Uterus (tissue), 4 donors: ENCODE results near the gene RFX7. TPM values are rescaled to one million over a fixed set of nuclear protein-coding genes. Genes with fewer than 3 reads are reported as not detected.

Experiments used
- DNase-seq, 2 donors: peaks; one replicate each; pipeline ENCODE4 v3.0.0-alpha.2; 2019 to 2020
- H3K27ac ChIP-seq, 2 donors: fragments of 200-600 bp; sonication (generic); 1 replicate in 1 of 2; 2 replicates in 1 of 2; pipeline ENCODE4 v1.5.1; 2016 to 2018
- H3K27me3 ChIP-seq, 2 donors: fragments of 200-600 bp; sonication (generic); one replicate each; pipeline ENCODE4 v1.5.1; 2018 to 2019; ENCODE audit warnings: control low read depth in 1 of 2
- H3K36me3 ChIP-seq, 2 donors: fragments of 200-600 bp; sonication (generic); one replicate each; pipeline ENCODE4 v1.5.1; 2019; ENCODE audit warnings: control low read depth in 1 of 2
- H3K4me1 ChIP-seq, 2 donors: fragments of 200-600 bp; sonication (generic); one replicate each; pipeline ENCODE4 v1.5.1; 2018 to 2019; ENCODE audit warnings: control low read depth in 1 of 2
- H3K4me3 ChIP-seq, 2 donors: fragments of 200-600 bp; sonication (generic); 1 replicate in 1 of 2; 2 replicates in 1 of 2; pipeline ENCODE4 v1.5.1; 2018 to 2019; ENCODE audit warnings: mild to moderate bottlenecking in 1 of 2
- H3K9me3 ChIP-seq, 2 donors: fragments of 200-600 bp; sonication (generic); one replicate each; pipeline ENCODE4 v1.5.1; 2019; ENCODE audit warnings: control low read depth in 1 of 2
- POLR2A ChIP-seq, 2 donors: fragments of 450-650 bp; IDR thresholded peaks; one replicate each; pipeline ENCODE4 v1.6.1; 2016; ENCODE audit warnings: antibody characterized with exemption in 2 of 2, mild to moderate bottlenecking in 1 of 2, moderate library complexity in 1 of 2
- intact Hi-C: fragments of 100-400 bp; cut with DNase I; formaldehyde crosslinking; loops from one replicate; pipeline ENCODE4 v1.15.1; 2023; ENCODE audit warnings: low total_unique reads
- total RNA-seq, 4 donors: library from RNA; depleted of rRNA in 3 of 4; stranded (reverse); fragments of >200 nt in 3 of 4; gene quantifications; one replicate each; pipeline versions ENCODE4 v1.1.0 to v1.2.4, GENCODE V29; 2014 to 2023
- TF ChIP-seq, protein P1 (sequence below), 4 experiments: fragments of 200-600 bp in 2 of 4; fragments of 450-650 bp in 2 of 4; sonication (generic) in 2 of 4; IDR thresholded peaks; one replicate each; pipeline ENCODE4 v1.5.1; 2016 to 2019; ENCODE audit warnings: antibody characterized with exemption in 4 of 4, mild to moderate bottlenecking in 2 of 4, moderate library complexity in 1 of 4
- donor health status: DM: yes; HTN: yes; CAD: no.

Gene RFX7
- total RNA-seq, 4 donors from 2014 or later: 3.1 to 22.9 (median 11.9) TPM

DNA sequence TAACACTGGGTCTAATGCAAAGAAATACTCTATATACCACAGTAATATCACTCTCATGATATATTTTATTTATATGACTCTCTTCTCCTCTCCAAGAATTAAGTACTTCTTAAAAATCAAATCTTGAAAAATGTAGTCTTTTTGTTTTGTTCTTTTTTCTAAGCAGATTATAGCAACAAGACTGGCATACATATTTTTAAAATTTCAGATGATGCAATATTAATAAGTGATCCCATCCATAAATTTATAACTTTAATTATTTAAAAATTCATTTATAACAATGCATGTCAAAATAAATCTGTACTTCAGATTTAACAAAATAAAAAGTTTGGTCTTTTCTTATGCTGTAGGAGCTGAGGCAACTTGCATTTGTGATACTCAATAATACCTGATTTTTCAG is 155.3 kb downstream of the RFX7 start:
- Histone ChIP-seq H3K4me3 (no peak overlapping the region), H3K9me3 (no peaks in the 10 kb centered on the region), H3K36me3 (peaks cover 0 to 2% of the 10 kb centered on the region in 2 donors), H3K27me3 (no peaks in the 10 kb centered on the region), H3K4me1 (no peaks in the 10 kb centered on the region), H3K27ac (no peak overlapping the region)
- DNase-seq: no peak
- intact Hi-C loops: no loop called here
- TF ChIP-seq, protein P1, sequence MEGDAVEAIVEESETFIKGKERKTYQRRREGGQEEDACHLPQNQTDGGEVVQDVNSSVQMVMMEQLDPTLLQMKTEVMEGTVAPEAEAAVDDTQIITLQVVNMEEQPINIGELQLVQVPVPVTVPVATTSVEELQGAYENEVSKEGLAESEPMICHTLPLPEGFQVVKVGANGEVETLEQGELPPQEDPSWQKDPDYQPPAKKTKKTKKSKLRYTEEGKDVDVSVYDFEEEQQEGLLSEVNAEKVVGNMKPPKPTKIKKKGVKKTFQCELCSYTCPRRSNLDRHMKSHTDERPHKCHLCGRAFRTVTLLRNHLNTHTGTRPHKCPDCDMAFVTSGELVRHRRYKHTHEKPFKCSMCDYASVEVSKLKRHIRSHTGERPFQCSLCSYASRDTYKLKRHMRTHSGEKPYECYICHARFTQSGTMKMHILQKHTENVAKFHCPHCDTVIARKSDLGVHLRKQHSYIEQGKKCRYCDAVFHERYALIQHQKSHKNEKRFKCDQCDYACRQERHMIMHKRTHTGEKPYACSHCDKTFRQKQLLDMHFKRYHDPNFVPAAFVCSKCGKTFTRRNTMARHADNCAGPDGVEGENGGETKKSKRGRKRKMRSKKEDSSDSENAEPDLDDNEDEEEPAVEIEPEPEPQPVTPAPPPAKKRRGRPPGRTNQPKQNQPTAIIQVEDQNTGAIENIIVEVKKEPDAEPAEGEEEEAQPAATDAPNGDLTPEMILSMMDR (IDR thresholded peaks at IDR 0.05): no peak
- no peak for TF ChIP-seq POLR2A (IDR thresholded peaks at IDR 0.05)

DNA sequence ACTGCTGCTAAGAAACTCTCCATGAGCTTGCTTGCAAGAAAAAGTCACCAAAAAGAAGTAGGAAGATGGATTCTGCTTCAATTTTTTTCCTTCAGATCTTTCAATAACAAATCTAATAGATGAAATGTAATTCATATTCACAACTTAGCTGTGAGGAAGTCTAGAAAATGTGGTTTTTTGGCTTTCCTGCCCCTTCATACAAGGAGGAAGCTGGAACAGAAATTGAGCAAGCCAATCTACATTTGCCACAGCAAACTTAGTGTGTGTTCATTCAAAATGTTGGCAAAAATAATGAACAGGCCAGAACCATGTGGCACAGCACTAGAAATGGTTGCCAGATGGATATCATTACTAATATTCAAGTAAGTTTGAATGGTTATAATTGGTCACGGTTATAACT is 157.1 kb downstream of the RFX7 start:
- intact Hi-C loops: no loop called here
- DNase-seq: no peak
- Histone ChIP-seq H3K27me3 (no peaks in the 10 kb centered on the region), H3K4me1 (no peaks in the 10 kb centered on the region), H3K4me3 (no peak overlapping the region), H3K27ac (no peak overlapping the region), H3K36me3 (peaks cover 0 to 2% of the 10 kb centered on the region in 2 donors), H3K9me3 (no peaks in the 10 kb centered on the region)
- TF ChIP-seq, protein P1 (IDR thresholded peaks at IDR 0.05): no peak
- TF ChIP-seq POLR2A (IDR thresholded peaks at IDR 0.05): no peak

- Histone ChIP-seq H3K27me3 (no peaks in the 10 kb centered on the region), H3K27ac (no peak overlapping the region), H3K36me3 (no peaks in the 10 kb centered on the region), H3K4me3 (no peak overlapping the region), H3K9me3 (no peaks in the 10 kb centered on the region), H3K4me1 (no peaks in the 10 kb centered on the region)
- TF ChIP-seq POLR2A (IDR thresholded peaks at IDR 0.05): no peak
- TF ChIP-seq, protein P1 (IDR thresholded peaks at IDR 0.05): no peak
- intact Hi-C loops: no loop called here
- DNase-seq: no peak
Observed at GRCh38 chr15:56082263-56082761, 161.4 kb downstream of the RFX7 start.

GRCh38 chr15:56077081-56077480 is 166.6 kb downstream of the RFX7 start:
- Histone ChIP-seq H3K27me3 (no peaks in the 10 kb centered on the region), H3K9me3 (no peaks in the 10 kb centered on the region), H3K4me3 (no peak overlapping the region), H3K27ac (no peak overlapping the region), H3K4me1 (no peaks in the 10 kb centered on the region), H3K36me3 (no peaks in the 10 kb centered on the region)
- TF ChIP-seq, protein P1 (IDR thresholded peaks at IDR 0.05): no peak
- TF ChIP-seq POLR2A (IDR thresholded peaks at IDR 0.05): no peak
- intact Hi-C loops: no loop called here
- DNase-seq: no peak

DNA sequence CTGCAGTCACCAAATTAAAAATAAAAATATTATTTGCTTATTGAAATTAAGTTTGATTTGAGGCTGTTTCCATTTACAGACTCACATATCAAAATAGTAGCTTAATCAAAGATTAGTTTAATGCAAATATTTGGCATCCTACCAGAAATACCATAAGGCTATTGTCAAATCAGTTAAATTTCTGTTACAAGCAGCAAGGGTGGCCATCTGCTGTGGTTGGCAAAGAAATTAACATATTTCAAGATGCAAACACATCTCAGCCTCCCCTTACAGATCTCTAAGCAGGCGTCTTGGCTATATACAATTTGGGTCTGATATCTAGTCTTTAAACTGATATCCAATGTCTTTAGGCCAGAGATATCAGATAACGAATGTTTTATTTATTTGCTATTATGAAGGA is 167.0 kb downstream of the RFX7 start:
- intact Hi-C loops: no loop called here
- TF ChIP-seq, protein P1 (IDR thresholded peaks at IDR 0.05): no peak
- TF ChIP-seq POLR2A (IDR thresholded peaks at IDR 0.05): no peak
- no peak overlapping the region for H3K27ac ChIP-seq
- H3K4me3 ChIP-seq: no peak overlapping the region
- no peaks in the 10 kb centered on the region for H3K9me3 ChIP-seq
- no peaks in the 10 kb centered on the region for H3K27me3 ChIP-seq
- H3K4me1 ChIP-seq: no peaks in the 10 kb centered on the region
- no peaks in the 10 kb centered on the region for H3K36me3 ChIP-seq
- DNase-seq: no peak
